Body of pancreas (tissue), 4 donors: ENCODE results near the gene HMG20A. TPM values are rescaled to one million over a fixed set of nuclear protein-coding genes. Genes with fewer than 3 reads are reported as not detected.
A peak's percentile ranks its signal among the peaks of the same experiment; 100 is the strongest.

Experiments used
- ATAC-seq: fragments of 150-250 bp; one replicate; pipeline ENCODE4 v1.9.1; 2016
- DNase-seq, 4 donors: peaks; one replicate each; pipeline ENCODE4 v3.0.0-alpha.2; 2019
- H3K27ac ChIP-seq, 4 donors: fragments of 200-600 bp; sonication (generic); 1 replicate in 3 of 4; 2 replicates in 1 of 4; pipeline versions ENCODE4 v1.5.1 to v1.6.1; 2016 to 2019; ENCODE audit warnings: mild to moderate bottlenecking in 1 of 4, mixed read lengths in 1 of 4, moderate library complexity in 1 of 4
- H3K27me3 ChIP-seq, 2 donors: fragments of 200-600 bp; sonication (generic); one replicate each; pipeline ENCODE4 v1.6.0; 2016; ENCODE audit warnings: mild to moderate bottlenecking in 1 of 2
- H3K36me3 ChIP-seq, 2 donors: fragments of 200-600 bp; sonication (generic); replicated peaks in 1 of 2; 2 replicates each; pipeline ENCODE4 v1.5.1; 2016; ENCODE audit warnings: low read depth in 2 of 2; ENCODE audit not compliant: insufficient read depth in 1 of 2
- H3K4me1 ChIP-seq: fragments of 200-600 bp; sonication (generic); one replicate; pipeline ENCODE4 v1.6.0; 2016
- H3K4me3 ChIP-seq, 2 donors: fragments of 200-600 bp; sonication (generic); 1 replicate in 1 of 2; 2 replicates in 1 of 2; pipeline ENCODE4 v1.5.1; 2016 to 2019
- H3K9me3 ChIP-seq, 3 donors: fragments of 200-600 bp; sonication (generic); 1 replicate in 2 of 3; 2 replicates in 1 of 3; pipeline ENCODE4 v1.5.1; 2016
- POLR2A ChIP-seq, 3 donors: fragments of 450-650 bp; IDR thresholded peaks; one replicate each; pipeline ENCODE4 v1.6.1; 2016; ENCODE audit warnings: antibody characterized with exemption in 3 of 3, mild to moderate bottlenecking in 2 of 3
- WGBS, 2 donors: methylation state at CpG; one replicate each; pipeline ENCODE4 v1.1.5; 2017; 5-methylcytosine and 5-hydroxymethylcytosine counted together
- intact Hi-C: fragments of 100-400 bp; cut with DNase I; formaldehyde crosslinking; loops from one replicate; pipeline ENCODE4 v1.15.1; 2023
- total RNA-seq, 2 donors: library from RNA; depleted of rRNA; stranded (reverse); fragments of >200 nt; gene quantifications; one replicate each; pipeline ENCODE4 v1.1.0, GENCODE V29; 2016
- TF ChIP-seq, protein P1 (sequence below), 7 experiments: fragments of 450-650 bp in 4 of 7; fragments of 200-600 bp in 3 of 7; sonication (generic) in 3 of 7; IDR thresholded peaks; one replicate each; pipeline ENCODE4 v1.5.1; 2016 to 2019; ENCODE audit warnings: antibody characterized with exemption in 7 of 7

The HMG20A gene
- total RNA-seq, 2 donors from 2014 or later = 21.8 to 59.0 TPM

DNA sequence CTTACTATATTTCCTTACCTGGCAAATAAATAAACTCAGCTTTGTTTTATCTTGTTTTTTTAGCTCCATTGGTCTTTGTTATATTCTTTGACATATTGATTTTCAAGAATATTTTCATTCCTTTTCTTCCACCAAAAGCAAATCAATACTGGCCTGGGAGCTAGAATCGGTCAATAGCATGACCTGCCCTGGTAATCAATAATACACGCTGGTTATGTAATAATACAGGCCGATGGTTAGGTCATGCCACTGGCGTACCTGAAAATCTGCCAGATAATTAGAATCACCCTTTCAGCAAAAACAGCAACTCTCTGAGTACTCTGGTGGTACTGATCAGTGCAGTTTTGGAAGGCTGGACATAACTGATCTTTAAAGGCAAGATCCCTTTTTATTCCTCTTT lies 40.7 kb upstream of the HMG20A start:
- peak; percentile 42 for ATAC-seq
- H3K9me3 ChIP-seq = no peaks in the 10 kb centered on the region
- H3K27ac ChIP-seq = no peak overlapping the region
- H3K4me3 ChIP-seq = no peak overlapping the region
- H3K36me3 ChIP-seq = no peaks in the 10 kb centered on the region
- 40 to 42% methylated on average over 4 of the region's 4 CpGs for WGBS, 2 donors
- H3K4me1 ChIP-seq = peaks cover 12% of the 10 kb centered on the region
- no peak for TF ChIP-seq POLR2A (IDR thresholded peaks at IDR 0.05)
- TF ChIP-seq, protein P1, sequence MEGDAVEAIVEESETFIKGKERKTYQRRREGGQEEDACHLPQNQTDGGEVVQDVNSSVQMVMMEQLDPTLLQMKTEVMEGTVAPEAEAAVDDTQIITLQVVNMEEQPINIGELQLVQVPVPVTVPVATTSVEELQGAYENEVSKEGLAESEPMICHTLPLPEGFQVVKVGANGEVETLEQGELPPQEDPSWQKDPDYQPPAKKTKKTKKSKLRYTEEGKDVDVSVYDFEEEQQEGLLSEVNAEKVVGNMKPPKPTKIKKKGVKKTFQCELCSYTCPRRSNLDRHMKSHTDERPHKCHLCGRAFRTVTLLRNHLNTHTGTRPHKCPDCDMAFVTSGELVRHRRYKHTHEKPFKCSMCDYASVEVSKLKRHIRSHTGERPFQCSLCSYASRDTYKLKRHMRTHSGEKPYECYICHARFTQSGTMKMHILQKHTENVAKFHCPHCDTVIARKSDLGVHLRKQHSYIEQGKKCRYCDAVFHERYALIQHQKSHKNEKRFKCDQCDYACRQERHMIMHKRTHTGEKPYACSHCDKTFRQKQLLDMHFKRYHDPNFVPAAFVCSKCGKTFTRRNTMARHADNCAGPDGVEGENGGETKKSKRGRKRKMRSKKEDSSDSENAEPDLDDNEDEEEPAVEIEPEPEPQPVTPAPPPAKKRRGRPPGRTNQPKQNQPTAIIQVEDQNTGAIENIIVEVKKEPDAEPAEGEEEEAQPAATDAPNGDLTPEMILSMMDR (IDR thresholded peaks at IDR 0.05) = no peak
- intact Hi-C loops = no loop called here
- no peaks in the 10 kb centered on the region for H3K27me3 ChIP-seq
- no peak for DNase-seq

DNA sequence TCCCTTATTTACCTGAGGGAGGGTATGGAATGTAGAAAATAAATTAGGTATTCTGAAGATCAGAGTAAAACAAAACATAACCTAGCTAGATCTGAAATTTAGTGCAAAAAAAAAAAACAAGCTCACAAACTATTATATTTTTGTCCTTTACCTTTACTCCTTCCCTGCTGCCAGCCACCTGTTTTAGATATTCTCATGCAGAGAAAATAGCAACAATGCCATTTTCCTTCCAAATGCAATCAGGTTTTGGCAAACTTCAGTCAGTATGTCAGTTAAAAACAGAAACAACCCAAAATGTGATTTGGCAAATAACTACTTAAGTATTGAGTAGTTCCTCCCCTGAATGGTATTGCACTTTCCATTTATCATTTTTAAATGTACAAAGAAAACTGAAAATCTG lies 36.6 kb upstream of the HMG20A start:
- H3K27ac ChIP-seq = no peak overlapping the region
- no peaks in the 10 kb centered on the region for H3K9me3 ChIP-seq
- H3K27me3 ChIP-seq = no peaks in the 10 kb centered on the region
- no peaks in the 10 kb centered on the region for H3K36me3 ChIP-seq
- ATAC-seq (no peak), DNase-seq (no peak)
- peaks cover 12% of the 10 kb centered on the region for H3K4me1 ChIP-seq
- TF ChIP-seq, protein P1 (IDR thresholded peaks at IDR 0.05) = no peak
- no peak for TF ChIP-seq POLR2A (IDR thresholded peaks at IDR 0.05)
- intact Hi-C loops = no loop called here
- H3K4me3 ChIP-seq = no peak overlapping the region

DNA sequence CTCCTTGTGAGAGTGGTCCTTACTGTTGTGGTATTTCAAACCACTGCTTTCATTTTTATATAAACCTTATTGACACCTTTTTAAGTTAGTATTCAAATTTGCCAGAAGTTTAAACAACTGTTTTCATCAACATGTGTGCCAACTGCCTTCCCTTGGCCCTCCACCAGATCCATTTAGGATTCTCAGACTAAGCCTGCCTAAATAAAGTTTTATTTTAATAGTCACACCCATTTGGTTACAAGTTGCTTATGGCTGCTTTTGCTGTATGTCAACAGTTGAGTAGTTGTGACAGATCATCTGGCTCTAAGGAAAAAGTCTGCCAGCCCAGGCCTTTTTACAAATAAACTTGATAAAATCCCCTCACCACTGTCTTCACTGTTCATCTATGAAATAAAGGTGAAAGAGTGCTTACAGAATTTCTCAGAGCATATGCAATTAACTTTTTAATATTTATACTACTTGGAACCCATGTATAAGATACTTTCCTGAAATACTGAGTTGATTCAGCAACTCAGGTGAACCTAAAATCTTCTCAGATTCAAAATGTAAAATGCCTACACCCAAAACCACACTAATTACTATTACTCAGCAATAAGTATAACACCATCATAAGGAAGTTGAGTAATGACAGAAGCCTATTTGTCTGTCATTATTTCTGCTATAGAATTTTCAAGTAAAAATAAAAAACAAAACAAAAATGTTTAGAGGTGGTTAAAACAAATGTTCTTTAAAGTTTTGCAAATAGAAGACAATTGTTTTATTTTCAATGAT lies 35.9 kb upstream of the HMG20A start:
- Histone ChIP-seq H3K27ac (no peak overlapping the region), H3K4me1 (peaks cover 12% of the 10 kb centered on the region), H3K27me3 (no peaks in the 10 kb centered on the region), H3K36me3 (no peaks in the 10 kb centered on the region), H3K4me3 (no peak overlapping the region), H3K9me3 (no peaks in the 10 kb centered on the region)
- TF ChIP-seq POLR2A (IDR thresholded peaks at IDR 0.05) = no peak
- intact Hi-C loops = no loop called here
- no peak for ATAC-seq
- no peak for DNase-seq

DNA sequence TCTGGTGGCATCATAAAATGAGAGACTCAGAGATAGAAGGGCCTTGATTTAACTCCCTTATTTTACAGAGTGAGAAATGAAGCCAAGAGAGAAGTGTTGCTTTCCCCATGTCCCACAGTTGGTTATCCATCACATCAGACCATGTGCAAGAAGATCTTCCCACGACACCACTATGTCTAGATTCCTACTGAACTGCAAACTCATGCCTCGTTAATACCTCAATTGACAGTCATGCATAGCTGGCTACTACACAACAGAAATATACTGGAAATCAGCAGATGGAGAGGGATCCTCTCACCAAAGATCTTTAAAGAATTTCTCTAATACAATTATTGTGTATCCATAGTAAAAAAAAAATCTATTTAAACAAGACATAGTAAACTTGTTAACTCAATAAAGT lies 34.1 kb upstream of the HMG20A start:
- Histone ChIP-seq H3K4me1 (peaks cover 21% of the 10 kb centered on the region), H3K36me3 (no peaks in the 10 kb centered on the region), H3K27ac (no peak overlapping the region), H3K9me3 (no peaks in the 10 kb centered on the region), H3K27me3 (no peaks in the 10 kb centered on the region), H3K4me3 (no peak overlapping the region)
- intact Hi-C loops = no loop called here
- ATAC-seq = no peak
- 95 to 96% methylated on average over 2 of the region's 2 CpGs for WGBS, 2 donors
- TF ChIP-seq POLR2A (IDR thresholded peaks at IDR 0.05) = no peak
- TF ChIP-seq, protein P1 (IDR thresholded peaks at IDR 0.05) = no peak
- no peak for DNase-seq

DNA sequence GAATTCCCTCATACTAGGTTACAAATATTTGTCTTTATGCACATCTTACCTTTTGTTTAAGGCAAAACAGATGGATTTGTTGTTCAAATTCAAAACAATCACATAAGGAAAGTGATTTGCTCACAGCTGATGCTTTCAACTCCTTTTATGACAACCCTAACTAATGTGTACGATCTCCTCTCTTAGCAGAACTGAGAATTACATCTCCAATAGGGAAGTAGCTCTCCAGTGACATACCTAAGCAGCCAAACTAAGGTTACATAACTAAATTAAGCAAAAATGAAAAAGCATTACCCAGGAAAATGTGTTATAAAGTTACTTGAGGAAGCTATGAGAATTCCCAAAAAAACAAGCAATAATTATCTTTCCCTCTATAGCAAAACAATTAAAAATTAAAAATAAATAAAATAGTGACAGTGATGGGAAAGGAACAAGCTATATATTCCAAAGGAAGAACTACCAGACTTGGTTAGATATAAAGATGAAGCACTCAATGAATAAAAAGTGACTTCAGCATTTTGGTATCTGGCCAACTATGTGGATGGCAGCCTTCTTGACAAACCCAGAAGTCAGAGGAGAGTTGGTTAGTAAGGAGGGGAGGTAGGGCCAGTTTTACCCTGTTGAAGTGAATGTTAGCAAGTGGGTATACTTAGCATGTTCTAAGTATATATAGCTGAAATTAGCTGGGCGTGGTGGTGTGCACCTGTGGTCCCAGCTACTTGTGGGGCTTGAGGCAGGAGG lies 33.2 kb upstream of the HMG20A start:
- H3K4me3 ChIP-seq = no peak overlapping the region
- DNase-seq (no peak), ATAC-seq (no peak)
- TF ChIP-seq, protein P1 (IDR thresholded peaks at IDR 0.05) = no peak
- TF ChIP-seq POLR2A (IDR thresholded peaks at IDR 0.05) = no peak
- intact Hi-C loops = no loop called here
- H3K36me3 ChIP-seq = no peaks in the 10 kb centered on the region
- H3K9me3 ChIP-seq = no peaks in the 10 kb centered on the region
- H3K27me3 ChIP-seq = no peaks in the 10 kb centered on the region
- H3K27ac ChIP-seq = no peak overlapping the region
- WGBS, 2 donors = 78 to 94% methylated on average over 2 of the region's 2 CpGs
- H3K4me1 ChIP-seq = peaks cover 21% of the 10 kb centered on the region
